Stimulated activated CD8-positive, alpha-beta memory T cell treated with anti-CD3 and anti-CD28 coated beads, Interleukin-4, amount 100 ng/mL, for 1 hour (primary cell): ENCODE measurements around the gene RFWD3.

Experiments
- DNase-seq, 2 donors: peaks; one replicate each; pipeline ENCODE4 v3.0.0-alpha.2; 2020; ENCODE audit warnings: low read depth in 2 of 2, low spot score in 1 of 2

The RFWD3 gene

GRCh38 chr16:74583926-74584666, 82.6 kb downstream of the RFWD3 start:
- no peak for DNase-seq

GRCh38 chr16:74582970-74583369, 83.7 kb downstream of the RFWD3 start:
- no peak for DNase-seq

DNA sequence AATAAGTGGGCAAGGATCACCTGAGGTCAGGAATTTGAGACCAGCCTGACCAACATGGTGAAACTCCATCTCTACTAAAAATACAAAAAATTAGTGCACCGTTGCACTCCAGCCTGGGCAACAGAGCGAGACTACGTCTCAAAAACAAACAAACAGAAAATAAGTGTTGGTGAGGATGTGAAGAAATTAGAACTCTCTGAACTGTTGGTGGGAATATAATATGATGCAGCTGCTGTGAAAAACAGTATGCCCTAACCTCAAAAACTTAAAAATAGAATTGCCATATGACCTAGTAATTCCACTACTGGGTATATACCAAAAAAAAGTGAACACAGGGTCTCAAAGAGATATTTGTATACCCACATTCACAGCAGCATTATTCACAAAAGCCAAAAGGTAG, 85.8 kb downstream of the RFWD3 start:
- DNase-seq: no peak

DNA sequence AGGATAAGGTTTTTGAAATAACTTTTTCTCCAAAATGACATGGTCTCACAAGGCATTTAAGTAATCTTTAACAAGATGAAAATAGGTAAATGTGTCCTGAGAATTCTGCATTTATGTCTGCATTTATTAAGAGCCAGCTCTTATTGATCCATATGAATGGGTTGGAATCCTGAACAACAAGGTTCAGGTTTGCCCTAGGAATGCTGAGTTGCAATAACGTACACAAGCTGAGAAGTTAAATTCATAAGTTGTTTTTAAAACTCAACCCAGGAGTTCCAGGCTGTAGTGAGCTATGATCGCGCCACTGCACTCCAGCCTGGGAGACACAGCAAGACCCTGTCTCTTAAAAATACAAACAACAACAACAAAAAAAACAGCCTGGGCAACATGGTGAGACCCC, 87.8 kb downstream of the RFWD3 start:
- no peak for DNase-seq

- no peak for DNase-seq
Observed at GRCh38 chr16:74578433-74578832, 88.2 kb downstream of the RFWD3 start.

DNA sequence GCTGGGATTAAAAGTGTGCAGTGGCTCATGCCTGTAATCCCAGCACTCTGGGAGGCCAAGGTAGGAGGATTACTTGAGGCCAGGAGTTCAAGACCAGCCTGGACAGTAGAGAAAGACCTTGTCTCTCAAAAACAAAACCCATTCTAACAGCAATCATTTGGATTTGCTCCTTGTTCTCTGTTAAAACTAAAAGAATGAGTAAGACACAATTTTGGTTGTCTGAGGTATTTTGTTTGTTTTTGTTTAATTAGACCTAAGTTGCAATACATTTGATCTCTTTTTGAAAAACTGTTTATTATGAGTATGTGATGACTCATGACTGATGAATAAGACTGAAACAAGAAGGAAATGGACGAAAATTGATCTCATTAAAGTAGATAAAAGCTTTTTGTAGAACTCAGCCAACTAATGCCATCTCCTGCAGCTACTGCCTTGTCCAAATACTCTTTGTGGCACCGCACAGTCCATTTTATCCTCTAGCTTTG, 88.8 kb downstream of the RFWD3 start:
- DNase-seq: no peak

- no peak for DNase-seq
Observed at GRCh38 chr16:74575807-74576643, 90.7 kb downstream of the RFWD3 start.

GRCh38 chr16:74575175-74575806, 91.4 kb downstream of the RFWD3 start:
- DNase-seq: no peak

DNA sequence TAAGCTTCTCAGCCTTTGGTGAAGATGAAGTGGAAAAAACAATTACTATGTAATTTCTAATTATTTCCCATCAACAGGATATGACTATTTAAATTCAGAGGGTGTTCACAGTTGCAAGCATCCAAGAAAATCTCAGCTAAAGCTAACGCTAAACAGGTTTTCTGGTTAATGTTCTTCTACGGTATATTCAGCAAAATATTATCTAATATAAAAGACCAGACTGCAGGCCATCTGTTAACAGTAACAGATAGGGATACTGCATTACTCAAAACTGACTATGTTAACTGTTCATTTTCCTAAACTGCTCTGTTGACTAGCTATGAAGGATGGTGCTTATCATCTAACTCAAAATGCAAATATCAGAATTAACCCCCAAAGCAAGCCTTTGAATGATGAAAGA, 92.5 kb downstream of the RFWD3 start:
- no peak for DNase-seq

GRCh38 chr16:74573622-74574021, 93.1 kb downstream of the RFWD3 start:
- no peak for DNase-seq
